ENCODE measurements around the gene CCR9.

CCR9 gene

DNA sequence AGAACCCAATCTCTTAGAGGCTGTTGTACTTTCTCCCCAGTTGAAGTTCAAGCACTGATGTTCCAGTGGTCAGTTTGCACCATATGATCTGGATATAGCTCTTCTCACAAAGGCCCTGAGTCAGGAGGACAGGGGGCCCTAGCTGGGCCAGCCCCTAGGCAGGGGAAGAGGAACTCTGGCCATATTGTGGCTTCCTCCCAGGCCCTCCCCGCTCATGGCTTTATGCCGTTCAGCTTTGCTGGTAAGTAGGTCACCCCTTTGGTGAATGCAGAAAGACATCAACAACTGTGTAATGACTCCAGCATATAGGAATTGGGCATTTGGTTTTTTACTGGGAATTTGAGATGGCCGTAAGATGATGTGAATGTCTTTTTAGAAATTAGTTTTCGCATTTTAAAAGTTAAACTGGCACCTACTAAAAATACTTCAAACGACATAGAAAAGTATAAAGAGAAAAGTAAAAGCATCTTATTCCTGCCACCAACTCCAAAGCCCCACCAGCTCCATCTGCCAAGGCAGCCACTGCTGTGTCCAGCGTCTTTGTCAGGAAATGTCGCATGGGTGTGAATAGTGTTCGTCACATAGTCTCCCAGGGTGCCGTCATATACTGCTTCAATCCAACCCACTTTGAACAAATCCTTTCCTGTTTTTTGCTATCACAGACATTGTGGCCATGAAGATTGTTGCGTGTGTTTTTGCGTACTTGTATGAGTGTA, 25.3 kb downstream of the CCR9 start:
- TF ChIP-seq SIN3A (IDR thresholded peaks at IDR 0.05; ENCODE audit: borderline replicate concordance, insufficient read depth, low read length) (no peak), TAF1 (IDR thresholded peaks at IDR 0.05; ENCODE audit: borderline replicate concordance, insufficient read depth, low read length) (no peak), FOXP2 (optimal IDR thresholded peaks at IDR 0.05; ENCODE audit: borderline replicate concordance, extremely low read depth, extremely low read length, insufficient read depth) (no peak), POLR2AphosphoS5 (IDR thresholded peaks at IDR 0.05; ENCODE audit: low read depth, low read length) (no peak)
- TF ChIP-seq, protein P1, sequence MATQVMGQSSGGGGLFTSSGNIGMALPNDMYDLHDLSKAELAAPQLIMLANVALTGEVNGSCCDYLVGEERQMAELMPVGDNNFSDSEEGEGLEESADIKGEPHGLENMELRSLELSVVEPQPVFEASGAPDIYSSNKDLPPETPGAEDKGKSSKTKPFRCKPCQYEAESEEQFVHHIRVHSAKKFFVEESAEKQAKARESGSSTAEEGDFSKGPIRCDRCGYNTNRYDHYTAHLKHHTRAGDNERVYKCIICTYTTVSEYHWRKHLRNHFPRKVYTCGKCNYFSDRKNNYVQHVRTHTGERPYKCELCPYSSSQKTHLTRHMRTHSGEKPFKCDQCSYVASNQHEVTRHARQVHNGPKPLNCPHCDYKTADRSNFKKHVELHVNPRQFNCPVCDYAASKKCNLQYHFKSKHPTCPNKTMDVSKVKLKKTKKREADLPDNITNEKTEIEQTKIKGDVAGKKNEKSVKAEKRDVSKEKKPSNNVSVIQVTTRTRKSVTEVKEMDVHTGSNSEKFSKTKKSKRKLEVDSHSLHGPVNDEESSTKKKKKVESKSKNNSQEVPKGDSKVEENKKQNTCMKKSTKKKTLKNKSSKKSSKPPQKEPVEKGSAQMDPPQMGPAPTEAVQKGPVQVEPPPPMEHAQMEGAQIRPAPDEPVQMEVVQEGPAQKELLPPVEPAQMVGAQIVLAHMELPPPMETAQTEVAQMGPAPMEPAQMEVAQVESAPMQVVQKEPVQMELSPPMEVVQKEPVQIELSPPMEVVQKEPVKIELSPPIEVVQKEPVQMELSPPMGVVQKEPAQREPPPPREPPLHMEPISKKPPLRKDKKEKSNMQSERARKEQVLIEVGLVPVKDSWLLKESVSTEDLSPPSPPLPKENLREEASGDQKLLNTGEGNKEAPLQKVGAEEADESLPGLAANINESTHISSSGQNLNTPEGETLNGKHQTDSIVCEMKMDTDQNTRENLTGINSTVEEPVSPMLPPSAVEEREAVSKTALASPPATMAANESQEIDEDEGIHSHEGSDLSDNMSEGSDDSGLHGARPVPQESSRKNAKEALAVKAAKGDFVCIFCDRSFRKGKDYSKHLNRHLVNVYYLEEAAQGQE (IDR thresholded peaks at IDR 0.05; ENCODE audit: insufficient read depth in 1 of 2, low read depth in 2 of 2, low read length in 2 of 2) = no peak

DNA sequence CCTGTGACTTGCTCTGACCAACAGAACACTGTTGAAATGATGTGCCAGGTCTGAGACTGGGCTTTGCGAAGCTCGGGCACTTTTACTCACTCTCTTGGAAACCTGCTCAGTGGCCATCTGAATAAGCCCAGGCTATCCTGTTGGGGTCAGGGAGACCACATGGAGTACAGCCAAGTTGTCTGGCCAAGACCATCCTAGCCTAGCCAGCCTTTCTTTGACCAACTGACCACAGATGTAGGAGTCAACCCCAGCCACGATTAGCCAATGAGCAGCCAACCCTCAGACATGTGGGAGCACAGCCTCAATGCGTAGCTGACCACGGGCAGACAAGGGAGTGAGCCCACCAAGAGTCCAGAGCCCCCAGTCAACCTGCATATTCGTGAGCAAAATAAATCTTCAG, 26.1 kb downstream of the CCR9 start:
- TF ChIP-seq TAF1 (IDR thresholded peaks at IDR 0.05; ENCODE audit: borderline replicate concordance, insufficient read depth, low read length) (no peak), FOXP2 (optimal IDR thresholded peaks at IDR 0.05; ENCODE audit: borderline replicate concordance, extremely low read depth, extremely low read length, insufficient read depth) (no peak), POLR2AphosphoS5 (IDR thresholded peaks at IDR 0.05; ENCODE audit: low read depth, low read length) (no peak), SIN3A (IDR thresholded peaks at IDR 0.05; ENCODE audit: borderline replicate concordance, insufficient read depth, low read length) (no peak)
- TF ChIP-seq, protein P1 (IDR thresholded peaks at IDR 0.05; ENCODE audit: insufficient read depth in 1 of 2, low read depth in 2 of 2, low read length in 2 of 2) = no peak

DNA sequence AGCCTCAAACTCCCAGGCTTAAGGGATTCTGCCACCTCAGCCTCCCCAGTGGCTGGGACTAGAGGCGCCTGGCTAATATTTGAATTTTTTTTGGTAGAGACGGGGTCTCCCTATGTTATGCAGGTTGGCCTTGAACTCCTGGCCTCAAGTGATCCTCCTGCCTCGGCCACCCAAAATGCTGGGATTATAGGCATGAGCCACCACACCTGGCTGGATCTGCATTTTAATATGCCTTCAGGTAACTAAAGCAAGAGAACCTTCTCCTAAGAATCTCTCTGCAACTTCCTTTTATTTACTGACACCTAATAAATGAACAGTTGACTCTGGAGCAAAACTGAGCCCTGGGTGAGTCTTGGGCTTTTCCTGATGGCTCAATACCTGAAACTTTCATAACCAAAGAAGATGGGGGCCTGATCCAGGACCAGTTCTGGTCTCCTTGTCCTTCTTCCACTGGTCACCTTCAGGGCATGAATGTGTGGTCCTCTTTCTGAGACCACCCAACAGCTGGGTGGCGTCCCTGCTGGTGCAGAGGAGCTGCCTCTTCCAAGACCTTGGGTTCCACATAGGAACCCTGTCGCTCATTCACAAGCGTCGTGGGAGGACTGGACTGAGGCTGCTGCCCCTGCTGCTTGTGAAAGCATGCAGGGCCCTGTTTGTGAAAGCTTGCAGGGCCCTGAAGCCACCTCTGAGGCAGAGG, 28.2 kb downstream of the CCR9 start:
- TF ChIP-seq TAF1 (IDR thresholded peaks at IDR 0.05; ENCODE audit: borderline replicate concordance, insufficient read depth, low read length) = no peak
- TF ChIP-seq, protein P1 (IDR thresholded peaks at IDR 0.05; ENCODE audit: insufficient read depth in 1 of 2, low read depth in 2 of 2, low read length in 2 of 2) = no peak
- TF ChIP-seq SIN3A (IDR thresholded peaks at IDR 0.05; ENCODE audit: borderline replicate concordance, insufficient read depth, low read length) = no peak
- TF ChIP-seq FOXP2 (optimal IDR thresholded peaks at IDR 0.05; ENCODE audit: borderline replicate concordance, extremely low read depth, extremely low read length, insufficient read depth) = no peak
- TF ChIP-seq POLR2AphosphoS5 (IDR thresholded peaks at IDR 0.05; ENCODE audit: low read depth, low read length) = no peak

DNA sequence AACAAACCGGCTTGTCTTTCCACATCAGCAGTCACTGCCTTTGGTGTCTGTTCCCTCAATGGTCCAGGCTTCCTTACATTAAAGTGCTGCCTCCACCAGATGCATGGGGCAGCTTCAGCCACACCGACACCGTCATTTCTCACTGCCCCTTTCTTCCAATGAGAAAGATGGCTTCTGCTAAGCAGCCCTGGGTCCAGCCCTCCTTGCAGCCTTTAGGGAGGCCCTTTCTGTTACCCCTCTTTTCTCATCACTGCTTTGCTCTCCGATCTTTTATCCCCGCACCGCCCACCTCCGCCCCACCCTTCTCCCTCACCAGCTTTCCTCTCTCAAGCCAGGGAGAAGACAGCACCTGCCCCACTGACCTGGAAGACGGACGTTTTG, 28.7 kb downstream of the CCR9 start:
- no peak for TF ChIP-seq POLR2AphosphoS5 (IDR thresholded peaks at IDR 0.05; ENCODE audit: low read depth, low read length)
- no peak for TF ChIP-seq SIN3A (IDR thresholded peaks at IDR 0.05; ENCODE audit: borderline replicate concordance, insufficient read depth, low read length)
- TF ChIP-seq, protein P1 (IDR thresholded peaks at IDR 0.05; ENCODE audit: insufficient read depth in 1 of 2, low read depth in 2 of 2, low read length in 2 of 2) = no peak
- no peak for TF ChIP-seq TAF1 (IDR thresholded peaks at IDR 0.05; ENCODE audit: borderline replicate concordance, insufficient read depth, low read length)
- no peak for TF ChIP-seq FOXP2 (optimal IDR thresholded peaks at IDR 0.05; ENCODE audit: borderline replicate concordance, extremely low read depth, extremely low read length, insufficient read depth)
